Measurements from ENCODE around the gene TSPAN31.

DNA sequence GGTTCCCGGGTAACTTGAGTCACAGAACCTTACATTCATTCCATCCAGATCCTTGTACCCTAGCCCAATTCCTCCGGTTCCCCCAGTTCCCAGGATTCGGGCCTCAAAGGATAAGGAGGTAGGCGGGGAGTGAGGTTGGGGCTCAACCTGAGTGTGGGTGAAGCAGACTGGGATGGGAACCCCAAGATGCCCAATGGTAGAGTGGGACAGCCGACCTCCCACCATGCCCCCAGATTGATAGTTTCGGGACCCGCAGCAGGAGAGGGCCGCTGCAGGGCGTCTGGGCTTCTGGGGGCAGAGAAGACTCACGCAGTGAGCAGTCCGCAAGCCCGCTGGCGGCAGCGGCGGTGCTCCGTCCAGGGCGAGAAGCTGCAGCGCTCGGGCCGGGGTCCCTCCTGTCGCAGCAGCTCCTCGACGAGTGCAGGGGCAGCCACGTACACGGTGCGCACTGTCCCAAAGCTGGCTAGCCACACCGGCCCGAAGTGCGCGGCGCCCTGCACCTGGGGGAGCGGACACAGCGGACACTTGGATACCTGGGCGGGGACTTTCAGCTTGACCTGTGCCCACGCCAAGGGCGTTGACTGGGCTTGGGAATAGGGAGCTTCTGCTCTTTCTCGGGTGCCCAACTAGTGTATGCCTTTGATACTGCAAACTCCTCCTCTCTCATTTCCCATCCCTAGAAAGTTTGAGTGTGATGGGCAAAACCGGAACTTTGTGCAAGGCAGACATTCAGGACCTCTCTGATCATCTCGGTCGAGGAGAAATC lies 21.0 kb downstream of the TSPAN31 start:
- TF ChIP-seq CTCF (IDR thresholded peaks at IDR 0.05; ENCODE audit: insufficient read depth, low read depth, low read length) (no peak), EZH2 (IDR thresholded peaks at IDR 0.05; ENCODE audit: insufficient read depth, low read length) (peak; percentile 70)

Measured in astrocyte (in vitro differentiated cells and primary cell).